ENCODE measurements around the gene RNF214. TPM values are rescaled to one million over a fixed set of nuclear protein-coding genes. Genes with fewer than 3 reads are reported as not detected.
A peak's percentile ranks its signal among the peaks of the same experiment; 100 is the strongest.
"Not testable (repeated sequence)": the region's sequence is repeated elsewhere in the genome, so short reads cannot be mapped to it uniquely, and the experiment has no call there.

Gene RNF214
- total and polyA plus RNA-seq, 7 donors, result 12.4 to 39.4 (median 31.0) TPM

DNA sequence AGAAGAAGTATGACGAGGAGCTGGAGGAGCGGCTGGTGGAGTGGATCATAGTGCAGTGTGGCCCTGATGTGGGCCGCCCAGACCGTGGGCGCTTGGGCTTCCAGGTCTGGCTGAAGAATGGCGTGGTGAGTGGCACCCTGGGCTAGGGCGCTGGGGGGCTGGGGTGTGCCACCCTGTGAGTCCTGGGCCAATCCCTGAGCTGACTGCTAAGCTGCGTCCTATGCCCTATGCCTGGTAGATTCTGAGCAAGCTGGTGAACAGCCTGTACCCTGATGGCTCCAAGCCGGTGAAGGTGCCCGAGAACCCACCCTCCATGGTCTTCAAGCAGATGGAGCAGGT lies 29.4 kb upstream of the RNF214 start:
- H3K9me3 ChIP-seq, result no peaks in the 10 kb centered on the region
- H3K36me3 ChIP-seq (ENCODE audit: insufficient read depth in 1 of 2, low read depth in 1 of 2), result peaks cover 0 to 21% of the 10 kb centered on the region in 2 donors
- peak overlapping the region; percentile 58 for H3K4me3 ChIP-seq
- DNase-seq (no peak), ATAC-seq (no peak)
- TF ChIP-seq, protein P1, sequence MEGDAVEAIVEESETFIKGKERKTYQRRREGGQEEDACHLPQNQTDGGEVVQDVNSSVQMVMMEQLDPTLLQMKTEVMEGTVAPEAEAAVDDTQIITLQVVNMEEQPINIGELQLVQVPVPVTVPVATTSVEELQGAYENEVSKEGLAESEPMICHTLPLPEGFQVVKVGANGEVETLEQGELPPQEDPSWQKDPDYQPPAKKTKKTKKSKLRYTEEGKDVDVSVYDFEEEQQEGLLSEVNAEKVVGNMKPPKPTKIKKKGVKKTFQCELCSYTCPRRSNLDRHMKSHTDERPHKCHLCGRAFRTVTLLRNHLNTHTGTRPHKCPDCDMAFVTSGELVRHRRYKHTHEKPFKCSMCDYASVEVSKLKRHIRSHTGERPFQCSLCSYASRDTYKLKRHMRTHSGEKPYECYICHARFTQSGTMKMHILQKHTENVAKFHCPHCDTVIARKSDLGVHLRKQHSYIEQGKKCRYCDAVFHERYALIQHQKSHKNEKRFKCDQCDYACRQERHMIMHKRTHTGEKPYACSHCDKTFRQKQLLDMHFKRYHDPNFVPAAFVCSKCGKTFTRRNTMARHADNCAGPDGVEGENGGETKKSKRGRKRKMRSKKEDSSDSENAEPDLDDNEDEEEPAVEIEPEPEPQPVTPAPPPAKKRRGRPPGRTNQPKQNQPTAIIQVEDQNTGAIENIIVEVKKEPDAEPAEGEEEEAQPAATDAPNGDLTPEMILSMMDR (IDR thresholded peaks at IDR 0.05), result no peak
- H3K4me1 ChIP-seq, result no peaks in the 10 kb centered on the region
- H3K27me3 ChIP-seq (ENCODE audit: insufficient read depth in 3 of 3, low read length in 2 of 3), result no peaks in the 10 kb centered on the region
- H3K27ac ChIP-seq, result no peak overlapping the region
- intact Hi-C loops (cut with DNase I), result no loop called here
- WGBS, 3 donors, result 94 to 95% (median 95%) methylated on average over 10 of the region's 10 CpGs

DNA sequence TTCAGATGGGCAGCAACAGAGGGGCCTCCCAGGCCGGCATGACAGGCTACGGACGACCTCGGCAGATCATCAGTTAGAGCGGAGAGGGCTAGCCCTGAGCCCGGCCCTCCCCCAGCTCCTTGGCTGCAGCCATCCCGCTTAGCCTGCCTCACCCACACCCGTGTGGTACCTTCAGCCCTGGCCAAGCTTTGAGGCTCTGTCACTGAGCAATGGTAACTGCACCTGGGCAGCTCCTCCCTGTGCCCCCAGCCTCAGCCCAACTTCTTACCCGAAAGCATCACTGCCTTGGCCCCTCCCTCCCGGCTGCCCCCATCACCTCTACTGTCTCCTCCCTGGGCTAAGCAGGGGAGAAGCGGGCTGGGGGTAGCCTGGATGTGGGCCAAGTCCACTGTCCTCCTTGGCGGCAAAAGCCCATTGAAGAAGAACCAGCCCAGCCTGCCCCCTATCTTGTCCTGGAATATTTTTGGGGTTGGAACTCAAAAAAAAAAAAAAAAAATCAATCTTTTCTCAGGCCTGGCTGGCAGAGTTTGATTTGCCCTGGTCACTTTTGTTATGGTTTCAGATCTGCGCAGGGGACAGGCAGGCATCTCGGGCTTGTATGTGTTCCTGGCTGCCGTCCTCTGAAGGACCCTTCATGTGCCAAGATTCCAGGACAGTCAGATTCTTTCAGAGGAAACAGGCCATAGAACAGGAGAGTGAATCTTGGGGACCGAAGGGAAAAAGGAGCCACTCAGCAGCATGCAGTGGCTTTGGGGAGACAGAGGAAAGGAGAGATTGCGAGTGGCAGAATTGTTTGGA lies 28.0 kb upstream of the RNF214 start:
- no peak for DNase-seq
- no peaks in the 10 kb centered on the region for H3K4me1 ChIP-seq
- intact Hi-C loops (cut with DNase I), result loop anchor here in 1 of 2 donors (5.0 kb wide), 1 partner anchor 72 kb away; no protein-coding TSS in a partner anchor
- H3K27me3 ChIP-seq (ENCODE audit: insufficient read depth in 3 of 3, low read length in 2 of 3), result no peaks in the 10 kb centered on the region
- H3K9me3 ChIP-seq, result no peaks in the 10 kb centered on the region
- H3K27ac ChIP-seq, result peak overlapping the region; percentile 30
- TF ChIP-seq, protein P1 (IDR thresholded peaks at IDR 0.05), result no peak
- ATAC-seq, result no peak
- H3K4me3 ChIP-seq, result peak overlapping the region; percentile 58
- peaks cover 0 to 21% of the 10 kb centered on the region in 2 donors for H3K36me3 ChIP-seq (ENCODE audit: insufficient read depth in 1 of 2, low read depth in 1 of 2)
- 54 to 66% (median 58%) methylated on average over 17 of the region's 17 CpGs for WGBS, 3 donors

DNA sequence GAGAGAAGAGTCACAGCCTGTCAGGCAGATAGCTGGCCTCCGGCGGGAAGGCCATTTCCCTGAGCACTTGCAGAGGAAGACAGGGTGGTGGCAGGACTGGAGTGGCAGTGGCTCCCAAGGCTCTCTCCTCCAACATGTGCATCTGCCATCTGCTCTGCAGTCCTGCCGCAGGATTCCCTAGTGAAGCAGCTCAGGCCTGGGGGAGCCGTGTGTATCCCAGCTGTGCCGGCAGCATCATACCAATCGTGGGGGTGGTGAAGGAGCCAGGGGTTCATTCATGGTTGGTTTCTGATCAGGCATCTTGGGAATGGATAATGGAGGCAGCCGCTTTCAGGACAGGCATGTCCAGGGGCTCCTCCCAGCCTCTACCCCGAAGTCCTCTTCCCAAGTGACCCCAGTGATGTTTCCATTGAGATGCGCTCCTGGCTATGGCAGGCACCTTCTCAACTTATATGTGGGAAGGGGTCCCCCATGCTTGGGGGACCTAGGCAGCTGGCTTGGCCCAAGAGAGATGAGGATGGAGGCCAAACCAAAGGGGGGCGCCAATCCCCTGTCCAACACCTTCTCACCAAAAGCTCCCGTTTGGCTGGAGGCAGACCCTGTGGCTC lies 27.2 kb upstream of the RNF214 start:
- 79 to 90% (median 83%) methylated on average over 10 to 11 of the region's 11 CpGs for WGBS, 3 donors
- ATAC-seq (no peak), DNase-seq (no peak)
- TF ChIP-seq, protein P1 (IDR thresholded peaks at IDR 0.05), result no peak
- H3K27ac ChIP-seq, result no peak overlapping the region
- H3K27me3 ChIP-seq (ENCODE audit: insufficient read depth in 3 of 3, low read length in 2 of 3), result no peaks in the 10 kb centered on the region
- H3K4me3 ChIP-seq, result no peak overlapping the region
- no peaks in the 10 kb centered on the region for H3K4me1 ChIP-seq
- H3K9me3 ChIP-seq, result no peaks in the 10 kb centered on the region
- intact Hi-C loops (cut with DNase I), result loop anchor here in 1 of 2 donors (5.0 kb wide), 1 partner anchor 73 kb away; no protein-coding TSS in a partner anchor
- H3K36me3 ChIP-seq (ENCODE audit: insufficient read depth in 1 of 2, low read depth in 1 of 2), result peaks cover 0 to 27% of the 10 kb centered on the region in 2 donors

DNA sequence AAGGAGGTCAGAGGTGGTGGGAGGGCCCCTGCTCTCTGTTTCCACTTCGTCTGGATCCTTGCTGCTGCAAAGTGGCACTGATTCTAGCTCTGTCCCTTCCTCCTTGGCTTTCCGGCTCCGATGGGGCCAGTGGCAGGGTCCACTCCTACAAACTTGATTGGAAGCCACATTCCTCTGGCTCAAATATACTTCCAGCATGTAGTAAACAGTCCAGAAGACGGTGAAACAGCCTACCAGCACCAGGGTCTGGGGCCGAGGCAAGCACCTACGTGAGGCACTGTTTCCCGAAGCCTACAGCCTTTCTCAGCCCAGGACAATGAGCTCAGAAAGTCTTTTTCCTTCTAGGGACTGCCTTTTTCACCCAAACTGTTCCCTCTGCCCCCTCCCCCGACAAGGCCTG lies 26.4 kb upstream of the RNF214 start:
- DNase-seq; ATAC-seq; H3K9me3 ChIP-seq; H3K4me3 ChIP-seq; H3K27ac ChIP-seq; H3K27me3 ChIP-seq (ENCODE audit: insufficient read depth in 3 of 3, low read length in 2 of 3); H3K4me1 ChIP-seq: not testable (repeated sequence)
- WGBS, 3 donors, result 76 to 80% (median 80%) methylated on average over 6 to 8 of the region's 8 CpGs
- peaks cover 0 to 27% of the 10 kb centered on the region in 2 donors for H3K36me3 ChIP-seq (ENCODE audit: insufficient read depth in 1 of 2, low read depth in 1 of 2)
- intact Hi-C loops (cut with DNase I), result loop anchor here in 1 of 2 donors (5.0 kb wide), 1 partner anchor 74 kb away; no protein-coding TSS in a partner anchor

DNA sequence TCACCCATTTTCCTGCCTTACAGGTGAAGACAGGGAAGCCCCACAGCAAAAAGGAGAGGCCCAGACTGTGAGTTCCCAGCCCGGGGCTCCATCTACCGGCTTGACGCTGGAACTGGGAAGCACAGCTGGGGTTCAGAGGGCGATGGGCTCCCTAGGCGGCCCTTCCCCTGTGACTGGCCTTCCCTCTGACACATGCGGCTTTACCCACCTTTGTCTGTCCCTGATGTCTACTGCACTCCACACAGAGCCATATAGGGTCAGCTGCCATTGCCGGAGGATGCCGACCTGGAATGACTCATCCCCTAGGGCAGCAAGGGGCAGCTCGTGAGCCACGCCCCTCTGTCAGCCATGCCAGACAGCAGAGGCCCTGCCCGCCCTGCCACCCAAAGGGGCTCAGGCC lies 25.6 kb upstream of the RNF214 start:
- peaks cover 0 to 33% of the 10 kb centered on the region in 2 donors for H3K36me3 ChIP-seq (ENCODE audit: insufficient read depth in 1 of 2, low read depth in 1 of 2)
- H3K4me3 ChIP-seq; H3K27me3 ChIP-seq (ENCODE audit: insufficient read depth in 3 of 3, low read length in 2 of 3); H3K4me1 ChIP-seq; H3K9me3 ChIP-seq; H3K27ac ChIP-seq; DNase-seq: not testable (repeated sequence)
- intact Hi-C loops (cut with DNase I), result loop anchor here in 1 of 2 donors (5.0 kb wide), 1 partner anchor 75 kb away; no protein-coding TSS in a partner anchor
- ATAC-seq, result peak; percentile 22 to 43 (median 32)
- WGBS, 3 donors, result 85 to 89% (median 88%) methylated on average over 5 to 6 of the region's 11 CpGs

DNA sequence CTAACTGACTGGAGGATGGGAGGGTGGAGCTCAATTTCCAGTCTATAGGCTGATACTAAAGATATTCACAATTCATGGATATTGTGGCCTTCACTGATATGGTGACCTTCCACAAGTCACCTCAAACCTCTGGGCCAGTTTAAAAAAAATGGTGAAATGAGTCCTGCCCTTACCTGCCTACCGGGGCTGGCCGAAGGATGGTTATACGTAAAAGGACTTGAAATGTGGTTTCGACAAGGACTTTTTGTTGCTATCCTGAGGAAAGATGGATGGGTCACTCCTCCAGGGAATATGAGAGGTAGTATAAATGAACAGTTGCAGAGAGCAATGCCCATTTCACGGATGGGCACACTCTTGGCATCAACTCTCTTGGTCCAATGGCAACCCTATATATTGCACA lies 25.0 kb upstream of the RNF214 start:
- H3K4me3 ChIP-seq; H3K27ac ChIP-seq; H3K27me3 ChIP-seq (ENCODE audit: insufficient read depth in 3 of 3, low read length in 2 of 3); H3K9me3 ChIP-seq; H3K4me1 ChIP-seq; DNase-seq; ATAC-seq: not testable (repeated sequence)
- H3K36me3 ChIP-seq (ENCODE audit: insufficient read depth in 1 of 2, low read depth in 1 of 2), result peaks cover 0 to 35% of the 10 kb centered on the region in 2 donors
- 85 to 97% (median 95%) methylated on average over 5 of the region's 5 CpGs for WGBS, 3 donors
- intact Hi-C loops (cut with DNase I), result loop anchor here in 1 of 2 donors (5.0 kb wide), 1 partner anchor 75 kb away; no protein-coding TSS in a partner anchor

DNA sequence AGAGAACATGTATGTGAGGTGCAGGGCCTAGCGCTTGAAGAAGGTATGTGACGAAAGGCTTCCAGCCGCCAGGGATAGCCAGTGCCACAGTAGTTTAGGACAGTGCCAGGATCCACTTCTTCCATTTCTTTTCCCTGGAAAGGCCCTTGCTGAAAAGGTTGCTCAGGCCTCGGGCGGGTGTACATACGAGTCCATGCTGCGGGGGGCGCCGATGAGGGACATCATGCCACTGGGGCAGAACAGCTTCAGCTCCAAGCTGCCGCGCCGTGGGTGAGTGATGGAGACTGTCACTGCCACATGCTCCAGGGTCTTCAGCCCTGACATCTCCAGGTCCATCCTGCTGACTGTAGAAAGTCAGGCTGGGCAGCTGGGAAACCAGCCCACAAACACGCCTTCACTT lies 23.8 kb upstream of the RNF214 start:
- not testable (repeated sequence) for DNase-seq; H3K4me3 ChIP-seq; H3K4me1 ChIP-seq; H3K27ac ChIP-seq; H3K9me3 ChIP-seq; ATAC-seq; H3K27me3 ChIP-seq (ENCODE audit: insufficient read depth in 3 of 3, low read length in 2 of 3)
- H3K36me3 ChIP-seq (ENCODE audit: insufficient read depth in 1 of 2, low read depth in 1 of 2), result peaks cover 0 to 43% of the 10 kb centered on the region in 2 donors
- 85 to 89% (median 88%) methylated on average over 9 of the region's 13 CpGs for WGBS, 3 donors
- intact Hi-C loops (cut with DNase I), result loop anchor here (2.0 to 5.0 kb wide), 2 partner anchors 76 kb away; no protein-coding TSS in a partner anchor

DNA sequence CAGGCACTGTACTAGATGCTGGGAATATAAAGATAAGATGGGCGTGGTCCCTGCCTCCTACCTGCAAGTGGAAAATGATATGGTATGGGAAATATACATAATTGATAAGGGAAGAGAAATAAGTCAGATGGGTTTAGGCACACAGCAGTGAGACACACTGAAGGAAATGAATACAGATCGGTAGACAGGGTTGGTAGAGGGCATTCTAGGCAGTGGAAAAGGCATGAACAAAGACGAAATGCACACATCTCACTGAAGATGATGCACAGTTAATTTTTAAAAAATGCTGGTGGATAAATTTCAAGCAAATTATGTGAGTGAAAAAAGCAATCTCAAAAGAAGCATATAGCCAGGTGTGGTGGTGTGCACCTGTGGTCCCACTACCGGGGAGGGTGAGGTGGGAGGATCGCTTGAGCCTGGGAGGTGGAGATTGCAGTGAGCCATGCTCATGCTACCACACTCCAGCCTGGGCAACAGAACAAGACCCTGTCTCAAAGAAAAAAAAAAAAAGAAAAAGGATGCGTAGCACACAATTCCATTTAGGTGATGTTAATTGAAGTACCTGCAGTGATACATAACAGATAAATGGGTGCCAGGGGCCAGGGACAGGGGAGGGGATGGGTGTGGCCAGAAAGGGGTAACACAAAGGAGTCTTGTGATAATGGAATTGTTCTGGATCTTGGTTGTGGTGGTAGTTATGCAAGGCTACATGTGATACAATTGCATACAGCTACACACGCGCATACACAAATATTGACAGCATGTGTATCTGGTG lies 22.9 kb upstream of the RNF214 start:
- WGBS, 3 donors, result 88 to 90% (median 89%) methylated on average over 7 to 8 of the region's 8 CpGs
- H3K4me3 ChIP-seq; H3K27ac ChIP-seq; H3K27me3 ChIP-seq (ENCODE audit: insufficient read depth in 3 of 3, low read length in 2 of 3); ATAC-seq; H3K9me3 ChIP-seq; DNase-seq; H3K4me1 ChIP-seq: not testable (repeated sequence)
- intact Hi-C loops (cut with DNase I), result loop anchor here (2.0 to 5.0 kb wide), 2 partner anchors 77 kb away; no protein-coding TSS in a partner anchor
- H3K36me3 ChIP-seq (ENCODE audit: insufficient read depth in 1 of 2, low read depth in 1 of 2), result peaks cover 4 to 43% of the 10 kb centered on the region in 2 donors
